ENCODE measurements around the gene HACL1. TPM values are rescaled to one million over a fixed set of nuclear protein-coding genes. Genes with fewer than 3 reads are reported as not detected.
A peak's percentile ranks its signal among the peaks of the same experiment; 100 is the strongest.
"Not testable (repeated sequence)": the region's sequence is repeated elsewhere in the genome, so short reads cannot be mapped to it uniquely, and the experiment has no call there.

Gene HACL1
- total RNA-seq, 1 donor from 2014 or later, result 25.4 TPM

DNA sequence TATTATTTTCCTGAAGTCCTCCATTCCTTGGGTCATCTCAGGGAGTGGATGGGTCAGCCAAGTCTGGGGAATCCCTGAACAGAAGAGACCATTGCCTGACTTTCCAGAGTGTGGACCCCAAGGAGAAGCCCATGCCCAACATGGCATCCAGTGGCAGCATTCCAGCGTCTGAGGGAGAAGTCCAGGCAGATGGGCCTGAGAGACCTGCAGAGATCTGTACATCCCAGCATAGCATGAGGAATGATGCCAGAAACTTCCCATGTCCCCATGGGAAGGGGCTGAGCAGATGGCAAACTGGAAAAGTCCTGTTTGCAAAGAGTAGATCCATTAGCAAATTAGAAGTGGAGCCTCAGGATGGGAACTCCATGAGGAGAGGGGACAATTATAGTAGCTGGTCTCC lies 62.3 kb downstream of the HACL1 start:
- H3K27ac Mint-ChIP-seq, result no peak overlapping the region
- peaks cover 3% of the 10 kb centered on the region for H3K36me3 Mint-ChIP-seq
- no peaks in the 10 kb centered on the region for H3K9me3 Mint-ChIP-seq
- TF ChIP-seq, protein P1, sequence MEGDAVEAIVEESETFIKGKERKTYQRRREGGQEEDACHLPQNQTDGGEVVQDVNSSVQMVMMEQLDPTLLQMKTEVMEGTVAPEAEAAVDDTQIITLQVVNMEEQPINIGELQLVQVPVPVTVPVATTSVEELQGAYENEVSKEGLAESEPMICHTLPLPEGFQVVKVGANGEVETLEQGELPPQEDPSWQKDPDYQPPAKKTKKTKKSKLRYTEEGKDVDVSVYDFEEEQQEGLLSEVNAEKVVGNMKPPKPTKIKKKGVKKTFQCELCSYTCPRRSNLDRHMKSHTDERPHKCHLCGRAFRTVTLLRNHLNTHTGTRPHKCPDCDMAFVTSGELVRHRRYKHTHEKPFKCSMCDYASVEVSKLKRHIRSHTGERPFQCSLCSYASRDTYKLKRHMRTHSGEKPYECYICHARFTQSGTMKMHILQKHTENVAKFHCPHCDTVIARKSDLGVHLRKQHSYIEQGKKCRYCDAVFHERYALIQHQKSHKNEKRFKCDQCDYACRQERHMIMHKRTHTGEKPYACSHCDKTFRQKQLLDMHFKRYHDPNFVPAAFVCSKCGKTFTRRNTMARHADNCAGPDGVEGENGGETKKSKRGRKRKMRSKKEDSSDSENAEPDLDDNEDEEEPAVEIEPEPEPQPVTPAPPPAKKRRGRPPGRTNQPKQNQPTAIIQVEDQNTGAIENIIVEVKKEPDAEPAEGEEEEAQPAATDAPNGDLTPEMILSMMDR (IDR thresholded peaks at IDR 0.05; ENCODE audit: unreplicated experiment), result no peak
- H3K4me3 Mint-ChIP-seq, result no peak overlapping the region
- H3K4me1 Mint-ChIP-seq, result no peaks in the 10 kb centered on the region
- no peak for DNase-seq (ENCODE audit: low spot score in 2 of 2, unreplicated experiment in 2 of 2)
- no peaks in the 10 kb centered on the region for H3K27me3 Mint-ChIP-seq (ENCODE audit: low read depth)

- Mint-ChIP-seq H3K4me1 (no peaks in the 10 kb centered on the region), H3K27ac (no peak overlapping the region), H3K4me3 (no peak overlapping the region), H3K9me3 (no peaks in the 10 kb centered on the region), H3K36me3 (peaks cover 3% of the 10 kb centered on the region), H3K27me3 (ENCODE audit: low read depth) (no peaks in the 10 kb centered on the region)
- TF ChIP-seq, protein P1 (IDR thresholded peaks at IDR 0.05; ENCODE audit: unreplicated experiment), result no peak
- no peak for DNase-seq (ENCODE audit: low spot score in 2 of 2, unreplicated experiment in 2 of 2)
These were observed 63.0 kb downstream of the HACL1 start for GRCh38 chr3:15538345-15538744.

GRCh38 chr3:15536856-15537255 lies 64.5 kb downstream of the HACL1 start:
- DNase-seq (ENCODE audit: low spot score in 2 of 2, unreplicated experiment in 2 of 2), result no peak
- TF ChIP-seq, protein P1 (IDR thresholded peaks at IDR 0.05; ENCODE audit: unreplicated experiment), result no peak
- no peak overlapping the region for H3K4me3 Mint-ChIP-seq
- H3K4me1 Mint-ChIP-seq, result no peaks in the 10 kb centered on the region
- no peaks in the 10 kb centered on the region for H3K27me3 Mint-ChIP-seq (ENCODE audit: low read depth)
- no peak overlapping the region for H3K27ac Mint-ChIP-seq
- no peaks in the 10 kb centered on the region for H3K9me3 Mint-ChIP-seq
- peaks cover 3% of the 10 kb centered on the region for H3K36me3 Mint-ChIP-seq

GRCh38 chr3:15535732-15536131 lies 65.6 kb downstream of the HACL1 start:
- Mint-ChIP-seq H3K9me3 (no peaks in the 10 kb centered on the region), H3K27me3 (ENCODE audit: low read depth) (no peaks in the 10 kb centered on the region), H3K36me3 (peaks cover 3% of the 10 kb centered on the region), H3K4me1 (no peaks in the 10 kb centered on the region), H3K4me3 (no peak overlapping the region), H3K27ac (peak overlapping the region; percentile 13)
- DNase-seq (ENCODE audit: low spot score in 2 of 2, unreplicated experiment in 2 of 2), result no peak
- TF ChIP-seq, protein P1 (IDR thresholded peaks at IDR 0.05; ENCODE audit: unreplicated experiment), result no peak

- not testable (repeated sequence) for H3K4me3 Mint-ChIP-seq; DNase-seq (ENCODE audit: low spot score in 2 of 2, unreplicated experiment in 2 of 2); H3K36me3 Mint-ChIP-seq; H3K4me1 Mint-ChIP-seq; H3K27ac Mint-ChIP-seq; H3K9me3 Mint-ChIP-seq; H3K27me3 Mint-ChIP-seq (ENCODE audit: low read depth)
These were observed 68.8 kb downstream of the HACL1 start for GRCh38 chr3:15532614-15533013.

GRCh38 chr3:15531346-15531745 lies 70.0 kb downstream of the HACL1 start:
- Mint-ChIP-seq H3K27ac (no peak overlapping the region), H3K4me1 (peaks cover 8% of the 10 kb centered on the region), H3K4me3 (no peak overlapping the region), H3K9me3 (no peaks in the 10 kb centered on the region), H3K27me3 (ENCODE audit: low read depth) (no peaks in the 10 kb centered on the region), H3K36me3 (peaks cover 1% of the 10 kb centered on the region)
- TF ChIP-seq, protein P1 (IDR thresholded peaks at IDR 0.05; ENCODE audit: unreplicated experiment), result no peak
- no peak for DNase-seq (ENCODE audit: low spot score in 2 of 2, unreplicated experiment in 2 of 2)
